Breast epithelium (tissue), 3 donors: ENCODE data around the gene CHERP.

Experiments
- CTCF ChIP-seq, 3 donors: fragments of 450-650 bp; IDR thresholded peaks; one replicate each; pipeline ENCODE4 v1.5.1; 2016 to 2017; ENCODE audit warnings: antibody characterized with exemption in 3 of 3, mild to moderate bottlenecking in 3 of 3, moderate library complexity in 3 of 3
- POLR2A ChIP-seq: fragments of 450-650 bp; IDR thresholded peaks from one replicate; pipeline ENCODE4 v1.6.1; 2016; ENCODE audit warnings: antibody characterized with exemption, mild to moderate bottlenecking, moderate library complexity
- POLR2AphosphoS5 ChIP-seq, 3 donors: sonication (generic); formaldehyde crosslinking; IDR thresholded peaks; one replicate each; pipeline ENCODE4 v1.6.1; 2017; ENCODE audit warnings: antibody characterized with exemption in 3 of 3

- TF ChIP-seq CTCF (IDR thresholded peaks at IDR 0.05): no peak
- TF ChIP-seq POLR2A: no peak
- TF ChIP-seq POLR2AphosphoS5 (IDR thresholded peaks at IDR 0.05): no peak
Observed at GRCh38 chr19:16589917-16590316, 47.7 kb upstream of the CHERP start.
